ENCODE measurements around the gene DLGAP4.

Gene DLGAP4

GRCh38 chr20:36305602-36306551 lies at the start of gene DLGAP4:
Gene DLGAP4, plus strand, starts transcription at chr20:36306339. Its CDS starts 125,379 bp downstream, at chr20:36431718.
- no peak for DNase-seq (ENCODE audit: low read depth)

GRCh38 chr20:36259177-36260061 lies 46.7 kb upstream of the DLGAP4 start:
- no peak for DNase-seq (ENCODE audit: low read depth)

GRCh38 chr20:36260316-36260715 lies 45.8 kb upstream of the DLGAP4 start:
- no peak for DNase-seq (ENCODE audit: low read depth)

- DNase-seq (ENCODE audit: low read depth), result no peak
Observed at GRCh38 chr20:36261389-36262105, 44.6 kb upstream of the DLGAP4 start.

GRCh38 chr20:36262440-36262839 lies 43.7 kb upstream of the DLGAP4 start:
- DNase-seq (ENCODE audit: low read depth), result no peak

GRCh38 chr20:36264426-36265246 lies 41.5 kb upstream of the DLGAP4 start:
- DNase-seq (ENCODE audit: low read depth), result no peak

GRCh38 chr20:36266189-36266588 lies 40.0 kb upstream of the DLGAP4 start:
- DNase-seq (ENCODE audit: low read depth), result no peak

GRCh38 chr20:36267605-36268381 lies 38.3 kb upstream of the DLGAP4 start:
- no peak for DNase-seq (ENCODE audit: low read depth)

GRCh38 chr20:36268440-36269342 lies 37.4 kb upstream of the DLGAP4 start:
- no peak for DNase-seq (ENCODE audit: low read depth)

- DNase-seq (ENCODE audit: low read depth), result no peak
Observed at GRCh38 chr20:36269507-36269906, 36.6 kb upstream of the DLGAP4 start.

GRCh38 chr20:36270744-36271638 lies 35.1 kb upstream of the DLGAP4 start:
- no peak for DNase-seq (ENCODE audit: low read depth)

- no peak for DNase-seq (ENCODE audit: low read depth)
Observed at GRCh38 chr20:36271639-36272546, 34.2 kb upstream of the DLGAP4 start.

GRCh38 chr20:36272547-36273220 lies 33.5 kb upstream of the DLGAP4 start:
- DNase-seq (ENCODE audit: low read depth), result no peak

- peak; percentile 36 for DNase-seq (ENCODE audit: low read depth)
Observed at GRCh38 chr20:36273414-36274180, 32.5 kb upstream of the DLGAP4 start.

- no peak for DNase-seq (ENCODE audit: low read depth)
Observed at GRCh38 chr20:36274181-36274841, 31.8 kb upstream of the DLGAP4 start.

All from EH (cell line).